Non-pigmented ciliary epithelial cell (primary cell): Measurements from ENCODE around the gene NYAP1.
"Not testable (repeated sequence)": the region's sequence is repeated elsewhere in the genome, so short reads cannot be mapped to it uniquely, and the experiment has no call there.

ENCODE experiments used
- DNase-seq: peaks from one replicate; pipeline ENCODE4 v3.0.0-alpha.2; 2010; ENCODE audit warnings: low read depth

NYAP1 gene

GRCh38 chr7:100483722-100484672, at the start of gene NYAP1:
Gene NYAP1, plus strand, starts transcription at chr7:100483927. Its CDS starts 1,385 bp downstream, at chr7:100485312.
- DNase-seq: no peak

- no peak for DNase-seq
Measured at GRCh38 chr7:100434297-100435144, 49.2 kb upstream of the NYAP1 start.

GRCh38 chr7:100435401-100436304, 48.1 kb upstream of the NYAP1 start:
- no peak for DNase-seq

- DNase-seq: no peak
Measured at GRCh38 chr7:100437150-100438100, 46.3 kb upstream of the NYAP1 start.

GRCh38 chr7:100438172-100438571, 45.6 kb upstream of the NYAP1 start:
- no peak for DNase-seq

GRCh38 chr7:100438731-100439130, 45.0 kb upstream of the NYAP1 start:
- DNase-seq: not testable (repeated sequence)

GRCh38 chr7:100439244-100439643, 44.5 kb upstream of the NYAP1 start:
- DNase-seq: not testable (repeated sequence)

- no peak for DNase-seq
Measured at GRCh38 chr7:100441641-100442535, 41.8 kb upstream of the NYAP1 start.

GRCh38 chr7:100443096-100443840, 40.5 kb upstream of the NYAP1 start:
- no peak for DNase-seq

GRCh38 chr7:100444311-100445278, 39.1 kb upstream of the NYAP1 start:
- DNase-seq: no peak

GRCh38 chr7:100446040-100446439, 37.7 kb upstream of the NYAP1 start:
- DNase-seq: no peak

GRCh38 chr7:100447363-100447762, 36.4 kb upstream of the NYAP1 start:
- DNase-seq: not testable (repeated sequence)

GRCh38 chr7:100449190-100449795, 34.4 kb upstream of the NYAP1 start:
- no peak for DNase-seq

- no peak for DNase-seq
Measured at GRCh38 chr7:100452513-100452912, 31.2 kb upstream of the NYAP1 start.

GRCh38 chr7:100453854-100454253, 29.9 kb upstream of the NYAP1 start:
- not testable (repeated sequence) for DNase-seq

GRCh38 chr7:100455206-100455605, 28.5 kb upstream of the NYAP1 start:
- no peak for DNase-seq

GRCh38 chr7:100456562-100456961, 27.2 kb upstream of the NYAP1 start:
- no peak for DNase-seq
